Osteocyte (in vitro differentiated cells): ENCODE results near the gene CFTR. TPM values are rescaled to one million over a fixed set of nuclear protein-coding genes. Genes with fewer than 3 reads are reported as not detected.

Experiments used
- DNase-seq: peaks from one replicate; pipeline ENCODE4 v3.0.0; 2021; ENCODE audit warnings: mixed read lengths; ENCODE audit not compliant: unreplicated experiment; ENCODE audit errors: extremely low spot score
- H3K27ac Mint-ChIP-seq: one replicate; pipeline ENCODE4 v1.8.0; 2021; ENCODE audit warnings: mild to moderate bottlenecking, mixed read lengths; ENCODE audit not compliant: unreplicated experiment
- H3K27me3 Mint-ChIP-seq: one replicate; pipeline ENCODE4 v1.8.0; 2021; ENCODE audit warnings: mixed read lengths; ENCODE audit not compliant: unreplicated experiment
- H3K36me3 Mint-ChIP-seq: one replicate; pipeline ENCODE4 v1.8.0; 2021; ENCODE audit warnings: mixed read lengths; ENCODE audit not compliant: unreplicated experiment
- H3K4me1 Mint-ChIP-seq: one replicate; pipeline ENCODE4 v1.8.0; 2021; ENCODE audit warnings: mixed read lengths; ENCODE audit not compliant: unreplicated experiment
- H3K4me3 Mint-ChIP-seq: one replicate; pipeline ENCODE4 v1.8.0; 2021; ENCODE audit warnings: mild to moderate bottlenecking, moderate library complexity, mixed read lengths; ENCODE audit not compliant: unreplicated experiment
- H3K9me3 Mint-ChIP-seq: one replicate; pipeline ENCODE4 v1.8.0; 2021; ENCODE audit warnings: mixed read lengths; ENCODE audit not compliant: unreplicated experiment
- CTCF ChIP-seq: fragments of 200-600 bp; sonication (generic); IDR thresholded peaks from 2 replicates; pipeline ENCODE4 v1.5.0; 2021; ENCODE audit warnings: antibody characterized with exemption, mild to moderate bottlenecking, moderate library complexity
- total RNA-seq: library from RNA; stranded (reverse); gene quantifications from 2 replicates; pipeline ENCODE4 v1.2.1, GENCODE V29; 2021

The CFTR gene
- total RNA-seq, 1 donor from 2014 or later = not detected

DNA sequence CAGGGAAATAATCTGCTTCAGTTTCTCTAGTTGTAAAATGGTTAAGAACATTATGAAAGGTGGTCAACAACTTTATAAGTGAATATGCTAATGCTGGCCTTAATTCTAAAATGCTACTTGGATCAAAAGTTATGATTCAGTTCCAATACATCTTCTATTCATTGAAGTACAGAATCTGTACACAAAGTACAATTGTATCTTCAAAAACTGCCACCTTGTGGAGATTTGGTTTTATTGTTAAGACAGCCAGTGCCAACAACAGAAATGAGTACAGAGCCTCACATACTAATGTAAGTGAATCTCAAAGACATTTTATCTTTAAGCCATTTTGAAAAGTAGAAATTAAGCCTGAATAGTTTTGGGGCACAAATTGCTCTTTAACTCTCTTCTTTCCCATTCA, 194.0 kb downstream of the CFTR start:
- no peak overlapping the region for H3K27ac Mint-ChIP-seq
- H3K27me3 Mint-ChIP-seq = peaks cover 16% of the 10 kb centered on the region
- no peaks in the 10 kb centered on the region for H3K4me1 Mint-ChIP-seq
- no peaks in the 10 kb centered on the region for H3K9me3 Mint-ChIP-seq
- no peak overlapping the region for H3K4me3 Mint-ChIP-seq
- TF ChIP-seq CTCF = peak; percentile 63
- no peak for DNase-seq
- H3K36me3 Mint-ChIP-seq = no peaks in the 10 kb centered on the region

DNA sequence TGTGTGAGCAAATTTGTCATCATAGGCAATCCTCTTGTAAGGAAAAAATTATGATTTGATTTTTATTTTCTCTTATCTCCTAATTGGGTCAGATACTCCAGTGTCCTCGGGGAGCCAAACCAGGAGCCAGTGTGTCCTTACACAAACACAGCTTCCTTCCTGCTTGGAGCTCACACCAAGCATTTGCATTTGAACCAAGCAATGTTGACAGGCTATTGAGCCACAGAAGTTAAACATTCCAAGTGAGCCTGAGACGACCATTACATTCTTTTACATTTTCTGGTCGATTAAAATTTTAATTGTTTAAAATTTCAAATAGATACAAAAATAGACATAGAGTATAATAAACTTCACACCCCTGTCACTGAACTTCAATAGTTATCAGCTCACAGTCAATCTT, 194.8 kb downstream of the CFTR start:
- no peaks in the 10 kb centered on the region for H3K9me3 Mint-ChIP-seq
- no peak for TF ChIP-seq CTCF
- no peaks in the 10 kb centered on the region for H3K36me3 Mint-ChIP-seq
- H3K4me3 Mint-ChIP-seq = no peak overlapping the region
- no peaks in the 10 kb centered on the region for H3K4me1 Mint-ChIP-seq
- H3K27me3 Mint-ChIP-seq = peaks cover 16% of the 10 kb centered on the region
- H3K27ac Mint-ChIP-seq = no peak overlapping the region
- DNase-seq = no peak

GRCh38 chr7:117675497-117676435, 195.9 kb downstream of the CFTR start:
- H3K27me3 Mint-ChIP-seq = peaks cover 16% of the 10 kb centered on the region
- no peak for DNase-seq
- no peak for TF ChIP-seq CTCF
- H3K27ac Mint-ChIP-seq = no peak overlapping the region
- no peaks in the 10 kb centered on the region for H3K9me3 Mint-ChIP-seq
- no peaks in the 10 kb centered on the region for H3K36me3 Mint-ChIP-seq
- no peak overlapping the region for H3K4me3 Mint-ChIP-seq
- no peaks in the 10 kb centered on the region for H3K4me1 Mint-ChIP-seq

GRCh38 chr7:117679120-117679519, 199.3 kb downstream of the CFTR start:
- H3K27ac Mint-ChIP-seq = no peak overlapping the region
- TF ChIP-seq CTCF = no peak
- no peaks in the 10 kb centered on the region for H3K36me3 Mint-ChIP-seq
- H3K4me3 Mint-ChIP-seq = no peak overlapping the region
- no peaks in the 10 kb centered on the region for H3K9me3 Mint-ChIP-seq
- DNase-seq = no peak
- H3K4me1 Mint-ChIP-seq = no peaks in the 10 kb centered on the region
- H3K27me3 Mint-ChIP-seq = peaks cover 17% of the 10 kb centered on the region

DNA sequence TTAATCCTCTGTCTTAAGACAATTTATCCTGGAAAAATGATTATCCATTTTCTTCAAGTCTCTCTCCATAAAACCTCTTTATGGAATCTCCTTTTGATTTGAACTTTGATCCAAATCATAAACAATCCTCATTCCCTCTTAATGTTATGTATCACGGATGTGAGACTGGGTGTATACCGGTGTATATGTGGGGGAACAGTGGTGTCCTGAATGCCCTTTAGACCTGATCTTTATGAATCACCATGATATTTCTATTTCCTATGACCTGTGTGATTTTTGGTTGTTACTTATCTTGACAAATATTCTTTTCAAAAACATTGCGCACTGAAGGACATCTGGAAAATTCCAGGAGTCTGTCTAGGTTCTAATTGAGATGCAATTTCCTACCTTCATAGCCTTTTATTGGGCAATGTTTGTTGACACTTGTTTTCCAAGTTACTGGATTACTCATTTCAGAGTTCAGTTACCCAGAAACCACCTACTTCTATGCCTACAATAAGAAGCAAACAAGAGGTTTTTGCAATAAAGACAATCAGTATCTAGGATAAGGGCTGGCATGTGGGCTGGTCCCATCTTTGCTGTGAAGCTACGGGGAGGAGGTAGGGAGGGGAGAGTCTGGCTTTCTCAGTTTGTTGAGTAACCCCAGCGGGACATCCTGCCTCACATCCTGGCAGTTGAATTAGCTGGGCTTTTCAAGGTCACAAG, 203.0 kb downstream of the CFTR start:
- Mint-ChIP-seq H3K27me3 (peaks cover 6% of the 10 kb centered on the region), H3K36me3 (no peaks in the 10 kb centered on the region), H3K4me1 (no peaks in the 10 kb centered on the region), H3K4me3 (no peak overlapping the region), H3K27ac (no peak overlapping the region), H3K9me3 (no peaks in the 10 kb centered on the region)
- DNase-seq = no peak
- TF ChIP-seq CTCF = no peak
